Body of pancreas (tissue), 4 donors: ENCODE measurements around the gene IGF1R. TPM values are rescaled to one million over a fixed set of nuclear protein-coding genes. Genes with fewer than 3 reads are reported as not detected.

Source experiments
- ATAC-seq: fragments of 150-250 bp; one replicate; pipeline ENCODE4 v1.9.1; 2016
- DNase-seq, 4 donors: peaks; one replicate each; pipeline ENCODE4 v3.0.0-alpha.2; 2019
- H3K27ac ChIP-seq, 4 donors: fragments of 200-600 bp; sonication (generic); 1 replicate in 3 of 4; 2 replicates in 1 of 4; pipeline versions ENCODE4 v1.5.1 to v1.6.1; 2016 to 2019; ENCODE audit warnings: mild to moderate bottlenecking in 1 of 4, mixed read lengths in 1 of 4, moderate library complexity in 1 of 4
- H3K27me3 ChIP-seq, 2 donors: fragments of 200-600 bp; sonication (generic); one replicate each; pipeline ENCODE4 v1.6.0; 2016; ENCODE audit warnings: mild to moderate bottlenecking in 1 of 2
- H3K36me3 ChIP-seq, 2 donors: fragments of 200-600 bp; sonication (generic); replicated peaks in 1 of 2; 2 replicates each; pipeline ENCODE4 v1.5.1; 2016; ENCODE audit warnings: low read depth in 2 of 2; ENCODE audit not compliant: insufficient read depth in 1 of 2
- H3K4me1 ChIP-seq: fragments of 200-600 bp; sonication (generic); one replicate; pipeline ENCODE4 v1.6.0; 2016
- H3K4me3 ChIP-seq, 2 donors: fragments of 200-600 bp; sonication (generic); 1 replicate in 1 of 2; 2 replicates in 1 of 2; pipeline ENCODE4 v1.5.1; 2016 to 2019
- H3K9me3 ChIP-seq, 3 donors: fragments of 200-600 bp; sonication (generic); 1 replicate in 2 of 3; 2 replicates in 1 of 3; pipeline ENCODE4 v1.5.1; 2016
- CTCF ChIP-seq, 7 experiments: fragments of 450-650 bp in 4 of 7; fragments of 200-600 bp in 3 of 7; sonication (generic) in 3 of 7; IDR thresholded peaks; one replicate each; pipeline ENCODE4 v1.5.1; 2016 to 2019; ENCODE audit warnings: antibody characterized with exemption in 7 of 7
- POLR2A ChIP-seq, 3 donors: fragments of 450-650 bp; IDR thresholded peaks; one replicate each; pipeline ENCODE4 v1.6.1; 2016; ENCODE audit warnings: antibody characterized with exemption in 3 of 3, mild to moderate bottlenecking in 2 of 3
- WGBS, 2 donors: methylation state at CpG; one replicate each; pipeline ENCODE4 v1.1.5; 2017; 5-methylcytosine and 5-hydroxymethylcytosine counted together
- intact Hi-C: fragments of 100-400 bp; cut with DNase I; formaldehyde crosslinking; loops from one replicate; pipeline ENCODE4 v1.15.1; 2023
- total RNA-seq, 2 donors: library from RNA; depleted of rRNA; stranded (reverse); fragments of >200 nt; gene quantifications; one replicate each; pipeline ENCODE4 v1.1.0, GENCODE V29; 2016

Gene IGF1R
- total RNA-seq, 2 donors from 2014 or later, result 34.8 to 55.7 TPM

- peaks cover 67% of the 10 kb centered on the region for H3K4me1 ChIP-seq
- no peaks in the 10 kb centered on the region for H3K9me3 ChIP-seq
- intact Hi-C loops, result no loop called here
- no peaks in the 10 kb centered on the region for H3K36me3 ChIP-seq
- TF ChIP-seq POLR2A (IDR thresholded peaks at IDR 0.05) (peak in 1 of 3 donors; percentile 21), CTCF (IDR thresholded peaks at IDR 0.05) (no peak)
- 10 to 15% methylated on average over 12 to 16 of the region's 16 CpGs for WGBS, 2 donors
- peak; percentile 58 to 76 (median 75) for DNase-seq
- H3K27ac ChIP-seq, result peak overlapping the region; percentile 78 to 87 (median 84)
- no peak overlapping the region for H3K4me3 ChIP-seq
- no peaks in the 10 kb centered on the region for H3K27me3 ChIP-seq
- ATAC-seq, result peak; percentile 61
Measured at GRCh38 chr15:98776607-98777281, 128.4 kb downstream of the IGF1R start.

GRCh38 chr15:98777426-98777825 lies 129.1 kb downstream of the IGF1R start:
- Histone ChIP-seq H3K4me1 (peaks cover 62% of the 10 kb centered on the region), H3K36me3 (no peaks in the 10 kb centered on the region), H3K27ac (peak overlapping the region; percentile 78 to 87 (median 84)), H3K9me3 (no peaks in the 10 kb centered on the region), H3K27me3 (no peaks in the 10 kb centered on the region), H3K4me3 (no peak overlapping the region)
- intact Hi-C loops, result no loop called here
- TF ChIP-seq CTCF (IDR thresholded peaks at IDR 0.05), result no peak
- no peak for TF ChIP-seq POLR2A (IDR thresholded peaks at IDR 0.05)
- DNase-seq, result no peak
- WGBS, 2 donors, result 70 to 78% methylated on average over 9 of the region's 9 CpGs
- no peak for ATAC-seq

- intact Hi-C loops, result no loop called here
- Histone ChIP-seq H3K27me3 (no peaks in the 10 kb centered on the region), H3K36me3 (no peaks in the 10 kb centered on the region), H3K27ac (peak overlapping the region; percentile 78 to 87 (median 84)), H3K9me3 (no peaks in the 10 kb centered on the region), H3K4me3 (no peak overlapping the region), H3K4me1 (peaks cover 58% of the 10 kb centered on the region)
- no peak for TF ChIP-seq CTCF (IDR thresholded peaks at IDR 0.05)
- 76 to 85% methylated on average over 3 of the region's 3 CpGs for WGBS, 2 donors
- no peak for ATAC-seq
- peak in 1 of 4 donors; percentile 28 for DNase-seq
Measured at GRCh38 chr15:98778263-98778959, 130.1 kb downstream of the IGF1R start.

GRCh38 chr15:98778960-98779359 lies 130.6 kb downstream of the IGF1R start:
- Histone ChIP-seq H3K27ac (peak overlapping the region in 3 of 4 donors; percentile 78 to 87 (median 84)), H3K4me1 (peaks cover 57% of the 10 kb centered on the region), H3K4me3 (no peak overlapping the region), H3K9me3 (no peaks in the 10 kb centered on the region), H3K36me3 (no peaks in the 10 kb centered on the region), H3K27me3 (no peaks in the 10 kb centered on the region)
- TF ChIP-seq CTCF (IDR thresholded peaks at IDR 0.05), result no peak
- no peak for TF ChIP-seq POLR2A (IDR thresholded peaks at IDR 0.05)
- intact Hi-C loops, result no loop called here
- ATAC-seq (peak; percentile 58), DNase-seq (peak in 1 of 4 donors; percentile 52)
- WGBS, 2 donors, result 42 to 44% methylated on average over 4 of the region's 4 CpGs
